Measurements from ENCODE around the gene SCART1.

- TF ChIP-seq CTCF (conservative IDR thresholded peaks at IDR 0.05 in 1 of 2, IDR thresholded peaks at IDR 0.05 in 1 of 2; ENCODE audit: low read depth in 1 of 2, low read length in 2 of 2), result no peak
- no peak for TF ChIP-seq EZH2 (IDR thresholded peaks at IDR 0.05; ENCODE audit: low read length, missing control alignments)
Observed at GRCh38 chr10:133457100-133457841, 3.5 kb downstream of the SCART1 start.

All from fibroblast of lung (primary cell).